NT2/D1 (cell line): Measurements from ENCODE around the gene PNPO.

ENCODE experiments used
- SUZ12 ChIP-seq: IDR thresholded peaks from 2 replicates; pipeline ENCODE4 v1.6.1; 2011; ENCODE audit not compliant: insufficient read length, insufficient read depth; ENCODE audit errors: extremely low read depth
- YY1 ChIP-seq: IDR thresholded peaks from 2 replicates; pipeline ENCODE4 v1.6.1; 2011; ENCODE audit not compliant: insufficient read length, insufficient read depth
- ZNF274 ChIP-seq: IDR thresholded peaks from 2 replicates; pipeline ENCODE4 v1.6.1; 2011; ENCODE audit warnings: mild to moderate bottlenecking, low read depth, low read length

GRCh38 chr17:47968836-47969235, 27.5 kb downstream of the PNPO start:
- TF ChIP-seq ZNF274 (no peak), YY1 (no peak), SUZ12 (no peak)
